ENCODE data around the gene INKA1.
"Not testable (repeated sequence)": the region's sequence is repeated elsewhere in the genome, so short reads cannot be mapped to it uniquely, and the experiment has no call there.

Gene INKA1

DNA sequence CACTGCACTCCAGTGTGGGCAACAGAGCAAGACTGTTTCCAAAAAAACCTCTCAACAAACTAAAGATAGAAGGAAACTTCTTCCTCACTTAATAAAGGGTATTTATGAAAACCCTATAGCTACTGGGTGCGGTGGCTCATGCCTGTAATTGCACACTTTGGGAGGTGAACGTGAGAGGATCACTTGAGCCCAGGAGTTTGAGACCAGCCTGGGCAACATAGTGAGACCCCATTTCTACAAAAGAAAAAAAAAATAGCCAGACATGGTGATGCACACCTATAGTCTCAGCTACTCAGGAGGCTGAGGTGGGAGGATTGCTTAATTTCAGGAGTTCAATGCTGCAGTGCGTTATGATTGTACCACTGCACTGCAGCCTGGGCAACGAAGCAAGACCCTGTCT lies 39.1 kb upstream of the INKA1 start:
- H3K36me3 ChIP-seq = no peaks in the 10 kb centered on the region
- H3K4me1 ChIP-seq = no peaks in the 10 kb centered on the region
- no peak for DNase-seq
- H3K9me3 ChIP-seq = no peaks in the 10 kb centered on the region
- no peaks in the 10 kb centered on the region for H3K27me3 ChIP-seq
- TF ChIP-seq, protein P1, sequence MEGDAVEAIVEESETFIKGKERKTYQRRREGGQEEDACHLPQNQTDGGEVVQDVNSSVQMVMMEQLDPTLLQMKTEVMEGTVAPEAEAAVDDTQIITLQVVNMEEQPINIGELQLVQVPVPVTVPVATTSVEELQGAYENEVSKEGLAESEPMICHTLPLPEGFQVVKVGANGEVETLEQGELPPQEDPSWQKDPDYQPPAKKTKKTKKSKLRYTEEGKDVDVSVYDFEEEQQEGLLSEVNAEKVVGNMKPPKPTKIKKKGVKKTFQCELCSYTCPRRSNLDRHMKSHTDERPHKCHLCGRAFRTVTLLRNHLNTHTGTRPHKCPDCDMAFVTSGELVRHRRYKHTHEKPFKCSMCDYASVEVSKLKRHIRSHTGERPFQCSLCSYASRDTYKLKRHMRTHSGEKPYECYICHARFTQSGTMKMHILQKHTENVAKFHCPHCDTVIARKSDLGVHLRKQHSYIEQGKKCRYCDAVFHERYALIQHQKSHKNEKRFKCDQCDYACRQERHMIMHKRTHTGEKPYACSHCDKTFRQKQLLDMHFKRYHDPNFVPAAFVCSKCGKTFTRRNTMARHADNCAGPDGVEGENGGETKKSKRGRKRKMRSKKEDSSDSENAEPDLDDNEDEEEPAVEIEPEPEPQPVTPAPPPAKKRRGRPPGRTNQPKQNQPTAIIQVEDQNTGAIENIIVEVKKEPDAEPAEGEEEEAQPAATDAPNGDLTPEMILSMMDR (IDR thresholded peaks at IDR 0.05; ENCODE audit: low read depth, low read length) = no peak
- H3K4me3 ChIP-seq (ENCODE audit: low read depth, low read length) = no peak overlapping the region

DNA sequence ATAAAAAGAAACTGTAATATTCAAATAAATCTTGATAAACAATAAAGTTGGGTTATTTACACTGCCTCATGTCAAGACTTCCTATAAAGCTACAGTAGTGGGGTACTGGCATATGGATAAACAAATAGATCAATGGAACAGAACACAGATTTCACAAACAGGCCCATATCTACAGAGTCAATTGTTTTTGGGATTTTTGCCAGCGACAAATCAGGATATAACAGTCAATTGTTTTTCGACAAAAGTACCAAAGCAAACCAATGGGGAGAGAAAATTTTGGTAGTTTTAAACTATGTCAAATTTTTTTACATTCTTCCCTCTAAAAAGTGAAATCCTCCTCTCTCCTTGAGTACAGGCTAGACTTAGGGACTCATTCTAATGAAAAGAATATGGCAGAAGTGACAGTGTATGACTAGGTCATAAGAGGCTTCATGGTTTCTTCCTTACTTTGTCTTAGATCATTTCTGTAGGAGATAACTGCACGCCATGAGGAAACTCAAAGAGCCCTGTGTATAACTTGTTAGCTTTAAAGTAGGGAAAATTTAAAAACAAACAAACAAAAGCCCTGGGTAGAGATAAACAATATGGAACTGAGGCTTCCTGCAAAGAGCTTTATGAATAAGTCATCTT lies 33.7 kb upstream of the INKA1 start:
- no peaks in the 10 kb centered on the region for H3K27me3 ChIP-seq
- TF ChIP-seq, protein P1 (IDR thresholded peaks at IDR 0.05; ENCODE audit: low read depth, low read length) = no peak
- no peaks in the 10 kb centered on the region for H3K4me1 ChIP-seq
- no peaks in the 10 kb centered on the region for H3K9me3 ChIP-seq
- no peaks in the 10 kb centered on the region for H3K36me3 ChIP-seq
- no peak overlapping the region for H3K4me3 ChIP-seq (ENCODE audit: low read depth, low read length)
- no peak for DNase-seq

DNA sequence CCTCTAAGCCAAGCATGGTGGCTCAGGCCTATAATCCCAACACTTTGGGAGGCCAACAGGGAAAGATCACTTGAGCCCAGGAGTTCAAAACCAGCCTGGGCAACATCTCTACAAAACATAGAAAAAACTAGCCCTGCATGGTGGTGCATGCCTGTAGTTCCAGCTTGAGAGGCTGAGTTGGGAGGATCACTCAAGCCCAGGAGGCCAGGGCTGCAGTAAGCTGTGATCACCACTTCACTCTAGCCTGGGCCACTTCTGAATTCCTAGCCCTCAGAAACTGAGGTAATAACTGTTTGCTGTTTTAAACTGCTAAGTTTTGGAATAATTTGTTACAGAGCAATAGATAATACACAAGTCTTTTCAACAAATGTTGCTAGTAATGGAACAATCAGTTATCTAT lies 33.1 kb upstream of the INKA1 start:
- Histone ChIP-seq H3K9me3 (no peaks in the 10 kb centered on the region), H3K4me3 (ENCODE audit: low read depth, low read length) (no peak overlapping the region), H3K36me3 (no peaks in the 10 kb centered on the region), H3K27me3 (no peaks in the 10 kb centered on the region), H3K4me1 (no peaks in the 10 kb centered on the region)
- DNase-seq = no peak
- TF ChIP-seq, protein P1 (IDR thresholded peaks at IDR 0.05; ENCODE audit: low read depth, low read length) = no peak

DNA sequence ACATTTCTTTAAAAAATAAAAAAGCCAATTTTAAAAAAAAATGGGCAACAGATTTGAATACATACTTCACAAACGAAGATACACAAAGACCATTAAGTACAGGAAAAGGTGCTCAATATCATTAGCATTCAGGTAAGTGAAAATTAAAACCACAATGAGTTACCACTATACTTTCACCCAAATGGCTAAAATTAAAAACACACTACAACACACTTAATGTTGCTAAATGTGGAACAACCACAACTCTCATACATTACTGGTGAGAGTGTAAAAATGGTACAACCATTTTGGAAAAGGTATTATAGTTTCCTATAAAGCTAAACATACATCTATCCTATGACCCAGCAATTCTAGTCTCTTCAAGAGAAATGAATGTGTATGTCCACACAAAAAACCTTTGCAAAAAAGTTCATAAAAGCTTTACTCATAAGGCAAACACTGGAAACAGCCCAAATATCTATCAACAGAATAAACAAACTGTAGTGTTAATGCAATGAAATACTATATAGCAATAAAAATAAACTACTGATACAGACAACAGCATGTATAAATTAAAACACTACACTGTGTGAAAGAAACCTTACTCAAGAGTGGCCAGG lies 31.6 kb upstream of the INKA1 start:
- Histone ChIP-seq H3K36me3 (no peaks in the 10 kb centered on the region), H3K27me3 (no peaks in the 10 kb centered on the region), H3K9me3 (no peaks in the 10 kb centered on the region), H3K4me3 (ENCODE audit: low read depth, low read length) (no peak overlapping the region), H3K4me1 (no peaks in the 10 kb centered on the region)
- DNase-seq = no peak
- TF ChIP-seq, protein P1 (IDR thresholded peaks at IDR 0.05; ENCODE audit: low read depth, low read length) = no peak

DNA sequence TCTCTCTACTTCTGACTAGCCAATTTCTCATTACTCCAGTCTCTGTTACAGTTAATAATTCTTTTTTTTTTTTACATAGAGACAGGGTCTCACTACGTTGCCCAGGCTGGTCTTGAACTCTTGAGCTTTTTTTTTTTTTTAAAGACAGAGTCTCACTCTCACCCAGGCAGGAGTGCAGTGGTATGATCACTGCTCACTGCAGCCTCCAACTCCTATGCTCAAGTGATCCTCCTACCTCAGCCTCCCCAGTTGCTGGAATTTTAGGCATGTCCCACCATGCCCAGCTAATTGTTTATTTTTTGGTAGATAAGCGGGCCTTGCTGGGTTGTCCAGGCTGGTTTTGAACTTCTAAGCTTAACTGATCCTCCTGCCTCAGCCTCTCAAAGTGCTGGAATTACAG lies 30.4 kb upstream of the INKA1 start:
- H3K9me3 ChIP-seq = no peaks in the 10 kb centered on the region
- DNase-seq = no peak
- TF ChIP-seq, protein P1 (IDR thresholded peaks at IDR 0.05; ENCODE audit: low read depth, low read length) = no peak

DNA sequence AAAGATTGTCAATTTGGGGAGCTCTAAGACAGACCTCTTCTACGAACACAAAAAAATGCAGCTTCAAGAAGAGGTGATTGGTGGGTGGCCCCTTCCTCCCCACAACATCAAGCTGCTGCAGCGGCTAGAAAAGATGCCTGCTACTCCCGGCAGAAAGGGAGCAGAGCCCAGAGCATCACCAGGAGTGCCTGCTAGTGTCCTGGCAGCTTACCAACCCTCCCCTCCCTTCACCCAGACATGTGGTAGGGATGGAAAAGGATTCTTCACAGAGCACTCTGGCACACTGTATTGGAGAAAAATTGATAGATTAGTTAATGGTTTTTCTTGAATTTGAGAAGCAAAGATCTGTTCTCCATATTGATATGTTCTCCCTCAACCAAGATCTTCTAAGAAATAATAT lies 27.5 kb upstream of the INKA1 start:
- Histone ChIP-seq H3K36me3 (no peaks in the 10 kb centered on the region), H3K27me3 (no peaks in the 10 kb centered on the region), H3K4me3 (ENCODE audit: low read depth, low read length) (no peak overlapping the region), H3K9me3 (no peaks in the 10 kb centered on the region), H3K4me1 (no peaks in the 10 kb centered on the region)
- TF ChIP-seq, protein P1 (IDR thresholded peaks at IDR 0.05; ENCODE audit: low read depth, low read length) = no peak
- DNase-seq = peak; percentile 71

More for the DNA sequence above, 30.4 kb upstream of the INKA1 start:
- Histone ChIP-seq H3K4me3 (ENCODE audit: low read depth, low read length) (no peak overlapping the region), H3K4me1 (no peaks in the 10 kb centered on the region), H3K27me3 (no peaks in the 10 kb centered on the region), H3K36me3 (no peaks in the 10 kb centered on the region)

DNA sequence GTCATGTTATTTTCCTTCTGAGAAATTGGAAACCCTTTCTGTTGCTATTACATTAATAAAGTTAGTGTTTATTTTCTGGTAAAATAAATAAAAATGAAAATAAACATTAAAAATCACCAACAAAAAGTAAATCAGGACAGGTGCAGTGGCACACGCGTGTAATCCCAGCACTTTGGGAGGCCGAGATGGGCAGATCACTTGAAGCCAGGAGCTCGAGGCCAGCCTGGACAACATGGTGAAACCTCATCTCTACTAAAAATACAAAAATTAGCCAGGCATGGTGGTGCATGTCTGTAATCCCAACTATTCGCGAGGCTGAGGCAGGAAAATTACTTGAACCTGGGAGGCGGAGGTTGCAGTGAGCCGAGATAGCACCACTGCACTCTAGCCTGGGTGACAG lies 27.0 kb upstream of the INKA1 start:
- not testable (repeated sequence) for H3K36me3 ChIP-seq

More for the DNA sequence above, 27.0 kb upstream of the INKA1 start:
- not testable (repeated sequence) for H3K4me3 ChIP-seq (ENCODE audit: low read depth, low read length); H3K27me3 ChIP-seq; H3K4me1 ChIP-seq; H3K9me3 ChIP-seq; DNase-seq
